IMR-90 (cell line): Measurements from ENCODE around the gene CTNND2. TPM values are rescaled to one million over a fixed set of nuclear protein-coding genes. Genes with fewer than 3 reads are reported as not detected.

Source experiments
- ATAC-seq: fragments of 200-7000 bp; cut with Tn5 transposase; 2 replicates; pipeline ENCODE4 v1.9.1; 2020; ENCODE audit warnings: low read depth, mild to moderate bottlenecking, moderate library complexity
- BruUV-seq: library from RNA; stranded (reverse); fragments of 400-500 nt; replicated peaks from 2 replicates; lab custom pipeline; 2021; lab: Mats Ljungman, UMichigan
- CTCF ChIA-PET: fragments of 300-600 bp; formaldehyde crosslinking; extraction: SDS; loops from one replicate; lab custom pipeline; 2021; ENCODE audit warnings: antibody characterized with exemption; lab: Yijun Ruan, JAX
- POLR2A ChIA-PET: fragments of 300-600 bp; sonication (Branson Sonifier 250); formaldehyde crosslinking; loops from one replicate; lab custom pipeline; 2022; ENCODE audit warnings: antibody characterized with exemption; ENCODE audit not compliant: unreplicated experiment; lab: Charles Lee
- DNase-seq: peaks from one replicate; pipeline ENCODE4 v3.0.0; 2013
- H2AFZ ChIP-seq: replicated peaks from 2 replicates; pipeline ENCODE3; 2013; ENCODE audit warnings: low read length, mild to moderate bottlenecking; ENCODE audit not compliant: poor library complexity
- H2AK5ac ChIP-seq: 2 replicates; pipeline ENCODE4 v1.6.1; 2013; ENCODE audit warnings: low read depth, low read length, inconsistent platforms
- H2AK9ac ChIP-seq: replicated peaks from 2 replicates; pipeline ENCODE3; 2013; ENCODE audit warnings: mild to moderate bottlenecking, low read depth, low read length, moderate library complexity; ENCODE audit not compliant: poor library complexity
- H2BK120ac ChIP-seq: 2 replicates; pipeline ENCODE4 v1.6.1; 2013; ENCODE audit warnings: low read depth, low read length, inconsistent platforms
- H2BK15ac ChIP-seq: 3 replicates; pipeline ENCODE4 v1.6.1; 2013; ENCODE audit warnings: low read depth, low read length, inconsistent platforms
- H2BK20ac ChIP-seq: 2 replicates; pipeline ENCODE4 v1.6.1; 2013; ENCODE audit warnings: low read depth, mild to moderate bottlenecking, inconsistent platforms, low read length, moderate library complexity
- H2BK5ac ChIP-seq: 2 replicates; pipeline ENCODE4 v1.6.1; 2013; ENCODE audit warnings: mild to moderate bottlenecking, low read depth, low read length, inconsistent platforms; ENCODE audit not compliant: poor library complexity, severe bottlenecking
- H3K14ac ChIP-seq: replicated peaks from 2 replicates; pipeline ENCODE4 v1.6.1; 2013; ENCODE audit warnings: low read depth, low read length, inconsistent platforms
- H3K18ac ChIP-seq: 2 replicates; pipeline ENCODE4 v1.6.1; 2013; ENCODE audit warnings: low read depth, low read length, control low read depth
- H3K23ac ChIP-seq: 2 replicates; pipeline ENCODE4 v1.6.1; 2013; ENCODE audit warnings: low read depth, low read length, inconsistent platforms
- H3K27ac ChIP-seq: 2 replicates; pipeline ENCODE4 v1.5.1; 2013; ENCODE audit warnings: mild to moderate bottlenecking, control low read depth, low read length; ENCODE audit not compliant: insufficient read depth
- H3K27me3 ChIP-seq: 2 replicates; pipeline ENCODE4 v1.6.1; 2013; ENCODE audit warnings: low read length; ENCODE audit not compliant: control insufficient read depth, insufficient read depth
- H3K36me3 ChIP-seq: 2 replicates; pipeline ENCODE4 v1.6.1; 2013; ENCODE audit warnings: low read length, mixed read lengths; ENCODE audit not compliant: control insufficient read depth, insufficient read depth
- H3K4ac ChIP-seq: 2 replicates; pipeline ENCODE4 v1.6.1; 2013; ENCODE audit warnings: low read depth, low read length, inconsistent platforms
- H3K4me1 ChIP-seq: 2 replicates; pipeline ENCODE4 v1.6.1; 2013; ENCODE audit warnings: low read length, mixed read lengths; ENCODE audit not compliant: control insufficient read depth, insufficient read depth
- H3K4me2 ChIP-seq: 2 replicates; pipeline ENCODE4 v1.6.1; 2013; ENCODE audit warnings: low read depth, mild to moderate bottlenecking, control low read depth, low read length, moderate library complexity
- H3K4me3 ChIP-seq: 2 replicates; pipeline ENCODE4 v1.5.1; 2013; ENCODE audit warnings: low read depth, mild to moderate bottlenecking, control low read depth, low read length, moderate library complexity; ENCODE audit not compliant: insufficient read depth
- H3K56ac ChIP-seq: 2 replicates; pipeline ENCODE4 v1.6.1; 2013; ENCODE audit warnings: low read length, inconsistent platforms; ENCODE audit not compliant: insufficient read depth; ENCODE audit errors: extremely low read depth
- H3K79me1 ChIP-seq, 2 experiments: 2 replicates each; pipeline ENCODE4 v1.6.1; 2013; ENCODE audit warnings: low read length in 2 of 2, inconsistent platforms in 1 of 2, low read depth in 1 of 2
- H3K9ac ChIP-seq: 2 replicates; pipeline ENCODE4 v1.6.1; 2013; ENCODE audit warnings: low read depth, low read length, control low read depth
- H3K9me1 ChIP-seq: 2 replicates; pipeline ENCODE4 v1.6.1; 2013; ENCODE audit warnings: low read length, inconsistent platforms; ENCODE audit not compliant: insufficient read depth
- H3K9me3 ChIP-seq: 2 replicates; pipeline ENCODE4 v1.6.1; 2013; ENCODE audit warnings: low read length; ENCODE audit not compliant: control insufficient read depth, insufficient read depth
- H4K20me1 ChIP-seq: 2 replicates; pipeline ENCODE4 v1.6.1; 2013; ENCODE audit warnings: low read length, inconsistent platforms; ENCODE audit not compliant: insufficient read depth
- H4K5ac ChIP-seq: 2 replicates; pipeline ENCODE4 v1.6.1; 2013; ENCODE audit warnings: mild to moderate bottlenecking, low read depth, low read length, control low read depth
- H4K8ac ChIP-seq, 2 experiments: 2 replicates each; pipeline ENCODE4 v1.6.1; 2013; ENCODE audit warnings: low read depth in 2 of 2, low read length in 2 of 2, control low read depth in 1 of 2, inconsistent platforms in 1 of 2
- H4K91ac ChIP-seq: 2 replicates; pipeline ENCODE4 v1.6.1; 2013; ENCODE audit warnings: low read depth, low read length, inconsistent platforms; ENCODE audit not compliant: insufficient read depth
- BHLHE40 ChIP-seq: fragments of 150-350 bp; IDR thresholded peaks from 2 replicates; pipeline ENCODE4 v1.6.1; 2016; ENCODE audit warnings: mild to moderate bottlenecking, low read depth, low read length
- CEBPB ChIP-seq: IDR thresholded peaks from 2 replicates; pipeline ENCODE4 v1.6.1; 2012; ENCODE audit warnings: low read depth, low read length, improper control_type of control experiment
- CHD1 ChIP-seq: IDR thresholded peaks from 2 replicates; pipeline ENCODE4 v1.6.1; 2012; ENCODE audit warnings: low read depth, low read length, improper control_type of control experiment
- CTCF ChIP-seq: conservative IDR thresholded peaks from 2 replicates; pipeline ENCODE4 v1.5.1; 2012; ENCODE audit warnings: mild to moderate bottlenecking, low read depth, low read length, improper control_type of control experiment
- ELK1 ChIP-seq: fragments of 150-350 bp; IDR thresholded peaks from 2 replicates; pipeline ENCODE4 v1.6.1; 2016; ENCODE audit warnings: low read depth, mild to moderate bottlenecking, low read length, moderate library complexity, borderline replicate concordance
- FOS ChIP-seq: fragments of 150-350 bp; IDR thresholded peaks from 2 replicates; pipeline ENCODE4 v1.6.1; 2016; ENCODE audit warnings: low read depth, low read length
- MAFK ChIP-seq: IDR thresholded peaks from 2 replicates; pipeline ENCODE4 v1.6.1; 2012; ENCODE audit warnings: low read depth, low read length, improper control_type of control experiment
- MAZ ChIP-seq: IDR thresholded peaks from 2 replicates; pipeline ENCODE4 v1.6.1; 2012; ENCODE audit warnings: low read depth, mild to moderate bottlenecking, low read length, improper control_type of control experiment, moderate library complexity, borderline replicate concordance
- MXI1 ChIP-seq: IDR thresholded peaks from 2 replicates; pipeline ENCODE4 v1.6.1; 2012; ENCODE audit warnings: low read depth, mild to moderate bottlenecking, low read length, moderate library complexity, borderline replicate concordance
- NFE2L2 ChIP-seq: fragments of 150-350 bp; IDR thresholded peaks from 2 replicates; pipeline ENCODE4 v1.6.1; 2016; ENCODE audit warnings: low read depth, mild to moderate bottlenecking, low read length
- POLR2A ChIP-seq: IDR thresholded peaks from 2 replicates; pipeline ENCODE4 v1.6.1; 2012; ENCODE audit warnings: mild to moderate bottlenecking, low read depth, low read length
- RAD21 ChIP-seq: IDR thresholded peaks from 2 replicates; pipeline ENCODE4 v1.6.1; 2012; ENCODE audit warnings: low read length, improper control_type of control experiment
- RCOR1 ChIP-seq: IDR thresholded peaks from 2 replicates; pipeline ENCODE4 v1.6.1; 2012; ENCODE audit warnings: mild to moderate bottlenecking, low read length, improper control_type of control experiment; ENCODE audit not compliant: insufficient replicate concordance
- RFX5 ChIP-seq: IDR thresholded peaks from 2 replicates; pipeline ENCODE4 v1.8.0; 2012; ENCODE audit warnings: low read depth, mild to moderate bottlenecking, low read length, moderate library complexity
- SMC3 ChIP-seq: fragments of 150-350 bp; IDR thresholded peaks from 2 replicates; pipeline ENCODE4 v1.6.1; 2016; ENCODE audit warnings: low read depth, mild to moderate bottlenecking, antibody characterized with exemption, low read length, moderate library complexity
- WGBS, 2 experiments: methylation state at CpG; one replicate each; pipeline versions ENCODE4 v1.1.5 to v1.1.7; 2013; ENCODE audit warnings: missing lambda C conversion rate in 2 of 2; ENCODE audit not compliant: insufficient read length in 1 of 2; ENCODE audit errors: extremely low coverage in 2 of 2; 5-methylcytosine and 5-hydroxymethylcytosine counted together
- dilution Hi-C: fragments of 300-500 bp; cut with HindIII; formaldehyde crosslinking; loops from one replicate; pipeline ENCODE4 v1.14.3; 2018; ENCODE audit warnings: low sequenced_read_pairs; ENCODE audit not compliant: unreplicated experiment
- in situ Hi-C: fragments of 300-500 bp; cut with MboI; formaldehyde crosslinking; loops from 3 replicates; pipeline ENCODE4 v1.14.3; 2019; ENCODE audit warnings: low sequenced_read_pairs, inconsistent platforms, mixed read lengths
- intact Hi-C: fragments of 100-400 bp; cut with micrococcal nuclease; formaldehyde crosslinking; loops from 2 replicates; pipeline ENCODE4 v1.10.0; 2022
- polyA plus RNA-seq, 3 experiments: library from polyadenylated mRNA; depleted of rRNA; stranded (reverse); fragments of >200 nt; gene quantifications; 2 replicates each; pipeline ENCODE4 v1.2.3, GENCODE V29; 2012; ENCODE audit warnings: low replicate concordance in 1 of 3
- total RNA-seq: library from RNA; depleted of rRNA; stranded (reverse); fragments of >200 nt; gene quantifications from 2 replicates; pipeline ENCODE4 v1.2.3, GENCODE V29; 2012
- TF ChIP-seq, protein P1 (sequence below): fragments of 150-350 bp; IDR thresholded peaks from 2 replicates; pipeline ENCODE4 v1.6.1; 2017; ENCODE audit warnings: mild to moderate bottlenecking, antibody characterized with exemption, low read length, low read depth

Gene CTNND2
- total and polyA plus RNA-seq, 2 of the 4 experiments (the other 2 are of a cell fraction): not detected

- no peaks in the 10 kb centered on the region for H3K27me3 ChIP-seq
- TF ChIP-seq POLR2A (no peak), RFX5 (no peak), RCOR1 (no peak), CHD1 (no peak), MAFK (no peak), BHLHE40 (no peak), SMC3 (no peak), MAZ (no peak), ELK1 (no peak), RAD21 (no peak), FOS (no peak), CTCF (no peak), NFE2L2 (no peak), MXI1 (no peak), CEBPB (no peak)
- TF ChIP-seq, protein P1, sequence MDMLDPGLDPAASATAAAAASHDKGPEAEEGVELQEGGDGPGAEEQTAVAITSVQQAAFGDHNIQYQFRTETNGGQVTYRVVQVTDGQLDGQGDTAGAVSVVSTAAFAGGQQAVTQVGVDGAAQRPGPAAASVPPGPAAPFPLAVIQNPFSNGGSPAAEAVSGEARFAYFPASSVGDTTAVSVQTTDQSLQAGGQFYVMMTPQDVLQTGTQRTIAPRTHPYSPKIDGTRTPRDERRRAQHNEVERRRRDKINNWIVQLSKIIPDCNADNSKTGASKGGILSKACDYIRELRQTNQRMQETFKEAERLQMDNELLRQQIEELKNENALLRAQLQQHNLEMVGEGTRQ: no peak
- H3K56ac ChIP-seq: no peak overlapping the region
- no peak for DNase-seq
- POLR2A ChIA-PET: no interaction called here
- no peak overlapping the region for H2BK120ac ChIP-seq
- H3K4me3 ChIP-seq: no peak overlapping the region
- H3K18ac ChIP-seq: no peak overlapping the region
- no peak overlapping the region for H3K4ac ChIP-seq
- no peak overlapping the region for H2AFZ ChIP-seq
- H4K5ac ChIP-seq: no peak overlapping the region
- in situ Hi-C loops: no loop called here
- no peaks in the 10 kb centered on the region for H3K4me1 ChIP-seq
- no peak overlapping the region for H2AK5ac ChIP-seq
- no peak overlapping the region for H3K9ac ChIP-seq
- H3K9me3 ChIP-seq: peaks cover 6% of the 10 kb centered on the region; the same call in 1 of the 2 replicates
- no peak overlapping the region for H3K14ac ChIP-seq
- no peak overlapping the region for H2AK9ac ChIP-seq
- H2BK5ac ChIP-seq: no peak overlapping the region
- no peak overlapping the region for H2BK15ac ChIP-seq
- WGBS, 2 experiments: no CpG with 5 or more reads among the region's 1 CpG
- no peaks in the 10 kb centered on the region for H3K79me1 ChIP-seq
- H3K23ac ChIP-seq: no peak overlapping the region
- no peak overlapping the region for H4K8ac ChIP-seq
- no peak overlapping the region for H3K4me2 ChIP-seq
- no peaks in the 10 kb centered on the region for H3K36me3 ChIP-seq
- no peak overlapping the region for H4K91ac ChIP-seq
- no TSS peak for BruUV-seq
- H4K20me1 ChIP-seq: no peaks in the 10 kb centered on the region
- dilution Hi-C loops: no loop called here
- ATAC-seq: no peak
- no peak overlapping the region for H3K27ac ChIP-seq
- intact Hi-C loops: loop anchor here (10.0 kb wide), 1 partner anchor 339 kb away; no protein-coding TSS in a partner anchor
- no peak overlapping the region for H2BK20ac ChIP-seq
- H3K9me1 ChIP-seq: no peaks in the 10 kb centered on the region
- CTCF ChIA-PET: no interaction called here
Observed at GRCh38 chr5:11793396-11793795, 110.8 kb downstream of the CTNND2 start.
